ENCODE measurements around the gene RAB27A.

DNA sequence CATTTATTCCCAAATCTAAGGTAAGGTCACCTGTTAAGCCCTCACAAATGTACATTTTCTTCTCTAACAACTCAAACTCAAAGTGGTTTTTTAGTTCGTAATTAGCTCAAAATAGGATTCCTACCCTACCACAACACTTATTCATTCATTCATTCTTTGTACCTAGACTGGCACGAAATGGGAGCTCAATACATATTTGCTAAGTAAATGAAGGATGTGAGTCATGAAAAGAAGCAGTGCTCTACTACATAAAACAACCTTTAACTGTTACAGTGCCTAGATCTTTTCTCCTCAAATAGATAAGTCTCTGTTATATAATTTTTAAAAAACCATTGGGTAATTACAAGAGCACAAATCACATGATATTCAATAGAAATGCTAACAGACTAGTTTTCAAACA is 105.9 kb downstream of the RAB27A start:
- TF ChIP-seq MXI1 (IDR thresholded peaks at IDR 0.05; ENCODE audit: low read depth, low read length) (no peak), POLR2AphosphoS5 (IDR thresholded peaks at IDR 0.05; ENCODE audit: low read depth, low read length) (no peak), YY1 (IDR thresholded peaks at IDR 0.05; ENCODE audit: low read depth) (no peak), FOXM1 (IDR thresholded peaks at IDR 0.05; ENCODE audit: low read depth) (no peak), RCOR1 (IDR thresholded peaks at IDR 0.05; ENCODE audit: low read length) (no peak), TCF12 (IDR thresholded peaks at IDR 0.05) (no peak), EZH2phosphoT487 (IDR thresholded peaks at IDR 0.05; ENCODE audit: borderline replicate concordance, low read depth) (no peak), SIN3A (IDR thresholded peaks at IDR 0.05; ENCODE audit: borderline replicate concordance, low read depth, low read length) (no peak)
- TF ChIP-seq, protein P1, sequence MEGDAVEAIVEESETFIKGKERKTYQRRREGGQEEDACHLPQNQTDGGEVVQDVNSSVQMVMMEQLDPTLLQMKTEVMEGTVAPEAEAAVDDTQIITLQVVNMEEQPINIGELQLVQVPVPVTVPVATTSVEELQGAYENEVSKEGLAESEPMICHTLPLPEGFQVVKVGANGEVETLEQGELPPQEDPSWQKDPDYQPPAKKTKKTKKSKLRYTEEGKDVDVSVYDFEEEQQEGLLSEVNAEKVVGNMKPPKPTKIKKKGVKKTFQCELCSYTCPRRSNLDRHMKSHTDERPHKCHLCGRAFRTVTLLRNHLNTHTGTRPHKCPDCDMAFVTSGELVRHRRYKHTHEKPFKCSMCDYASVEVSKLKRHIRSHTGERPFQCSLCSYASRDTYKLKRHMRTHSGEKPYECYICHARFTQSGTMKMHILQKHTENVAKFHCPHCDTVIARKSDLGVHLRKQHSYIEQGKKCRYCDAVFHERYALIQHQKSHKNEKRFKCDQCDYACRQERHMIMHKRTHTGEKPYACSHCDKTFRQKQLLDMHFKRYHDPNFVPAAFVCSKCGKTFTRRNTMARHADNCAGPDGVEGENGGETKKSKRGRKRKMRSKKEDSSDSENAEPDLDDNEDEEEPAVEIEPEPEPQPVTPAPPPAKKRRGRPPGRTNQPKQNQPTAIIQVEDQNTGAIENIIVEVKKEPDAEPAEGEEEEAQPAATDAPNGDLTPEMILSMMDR (IDR thresholded peaks at IDR 0.05) = no peak
